H7 (cell line): ENCODE results near the gene OR9G1. TPM values are rescaled to one million over a fixed set of nuclear protein-coding genes. Genes with fewer than 3 reads are reported as not detected.
A peak's percentile ranks its signal among the peaks of the same experiment; 100 is the strongest.

Experiments used
- DNase-seq: peaks from one replicate; pipeline ENCODE4 v3.0.0; 2012
- H3K27me3 ChIP-seq: 2 replicates; pipeline ENCODE4 v1.6.0; 2011; ENCODE audit warnings: mild to moderate bottlenecking, low read length; ENCODE audit not compliant: control insufficient read depth, insufficient read depth
- H3K36me3 ChIP-seq: replicated peaks from 2 replicates; pipeline ENCODE4 v1.5.1; 2011; ENCODE audit warnings: low read length; ENCODE audit not compliant: control insufficient read depth, insufficient read depth
- H3K4me3 ChIP-seq: 2 replicates; pipeline ENCODE4 v1.5.1; 2011; ENCODE audit warnings: low read depth, mild to moderate bottlenecking, control low read depth, low read length, moderate library complexity; ENCODE audit not compliant: insufficient read depth
- total RNA-seq: library from RNA; depleted of rRNA; stranded (reverse); fragments of >200 nt; shearing (Covaris generic); gene quantifications from 2 replicates; pipeline ENCODE4 v1.2.3, GENCODE V29; 2014; rRNA removed

OR9G1 gene
- total RNA-seq, 1 experiment from 2014 or later = not detected

- DNase-seq = no peak
- H3K27me3 ChIP-seq = no peaks in the 10 kb centered on the region
- H3K4me3 ChIP-seq = no peak overlapping the region
- H3K36me3 ChIP-seq = no peaks in the 10 kb centered on the region
These were observed 42.0 kb downstream of the OR9G1 start for GRCh38 chr11:56740886-56741285.

GRCh38 chr11:56748597-56748996 is 49.7 kb downstream of the OR9G1 start, which contains the start of gene OR9G4:
Gene OR9G4 (minus strand): TSS chr11:56748697. CDS start chr11:56743766, 4,931 bp downstream.
- DNase-seq = no peak
- Histone ChIP-seq H3K36me3 (no peaks in the 10 kb centered on the region), H3K27me3 (no peaks in the 10 kb centered on the region), H3K4me3 (no peak within 1 kb of the TSS)

- DNase-seq = peak; percentile 10
- Histone ChIP-seq H3K27me3 (no peaks in the 10 kb centered on the region), H3K36me3 (no peaks in the 10 kb centered on the region), H3K4me3 (no peak overlapping the region)
These were observed 51.3 kb downstream of the OR9G1 start for GRCh38 chr11:56750190-56750589.

GRCh38 chr11:56751480-56751879 is 52.6 kb downstream of the OR9G1 start:
- no peak for DNase-seq
- Histone ChIP-seq H3K27me3 (no peaks in the 10 kb centered on the region), H3K36me3 (no peaks in the 10 kb centered on the region), H3K4me3 (no peak overlapping the region)

Other genes with a start within 250 kb of the OR9G1 start
- gene OR5M3, start 225.7 kb upstream of the OR9G1 start, total RNA-seq = not detected in 2 replicates
- not detected in 2 replicates for gene OR5M8, start 207.7 kb upstream of the OR9G1 start, total RNA-seq
- not detected in 2 replicates for gene OR5M11, start 155.8 kb upstream of the OR9G1 start, total RNA-seq
- not detected in 2 replicates for gene OR5M10, start 121.4 kb upstream of the OR9G1 start, total RNA-seq
- not detected in 2 replicates for gene OR5M1, start 84.2 kb upstream of the OR9G1 start, total RNA-seq
- gene OR5AP2, start 56.7 kb upstream of the OR9G1 start, total RNA-seq = not detected in 2 replicates
- gene OR5AR1, start 35.4 kb upstream of the OR9G1 start, total RNA-seq = not detected in 2 replicates
- not detected in 2 replicates for gene OR9G4, start 49.6 kb downstream of the OR9G1 start, total RNA-seq